Stimulated activated CD8-positive, alpha-beta memory T cell treated with anti-CD3 and anti-CD28 coated beads, Interleukin-4, amount 100 ng/mL, for 48 hours (primary cell): ENCODE measurements around the gene SPDYC.
A peak's percentile ranks its signal among the peaks of the same experiment; 100 is the strongest.

ENCODE experiments used
- DNase-seq: peaks from one replicate; pipeline ENCODE4 v3.0.0-alpha.2; 2020

SPDYC gene

DNA sequence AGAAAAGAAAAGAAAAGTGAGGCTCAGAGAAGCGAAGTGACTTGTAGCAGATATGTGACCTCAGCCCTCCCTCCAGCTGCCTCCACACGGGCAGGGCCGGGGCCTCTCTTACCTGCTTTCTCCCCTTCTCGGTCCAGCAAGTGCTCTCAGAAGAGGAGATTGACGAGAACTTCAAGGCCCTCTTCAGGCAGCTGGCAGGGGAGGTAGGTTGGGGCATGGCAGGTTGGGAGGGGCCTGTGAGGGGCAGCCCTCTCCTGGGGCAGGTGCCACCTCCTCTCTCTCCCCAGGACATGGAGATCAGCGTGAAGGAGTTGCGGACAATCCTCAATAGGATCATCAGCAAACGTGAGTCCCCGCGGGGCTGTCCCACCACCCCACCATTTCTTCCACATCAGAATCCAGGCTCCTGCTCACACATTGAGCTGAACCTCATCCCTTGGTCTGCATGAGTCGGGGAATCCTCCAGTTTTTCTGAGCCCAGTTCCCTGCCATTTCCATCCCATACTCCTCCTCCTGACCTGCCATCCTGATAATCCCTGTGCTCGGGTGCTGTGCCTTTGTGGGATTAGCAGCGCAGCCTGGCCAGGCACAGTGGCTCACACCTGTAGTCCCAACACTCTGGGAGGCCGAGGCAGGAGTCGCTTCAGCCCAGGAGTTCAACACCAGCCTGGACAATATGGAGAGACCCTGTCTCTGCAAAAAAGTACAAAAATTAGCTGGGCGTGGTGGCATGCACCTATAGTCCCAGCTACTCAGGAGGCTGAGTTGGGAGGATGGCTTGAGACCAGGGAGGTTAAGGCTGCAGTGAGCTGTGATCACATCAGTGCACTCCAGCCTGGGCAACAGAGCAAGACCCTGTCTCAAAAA is 38.1 kb downstream of the SPDYC start:
- no peak for DNase-seq

DNA sequence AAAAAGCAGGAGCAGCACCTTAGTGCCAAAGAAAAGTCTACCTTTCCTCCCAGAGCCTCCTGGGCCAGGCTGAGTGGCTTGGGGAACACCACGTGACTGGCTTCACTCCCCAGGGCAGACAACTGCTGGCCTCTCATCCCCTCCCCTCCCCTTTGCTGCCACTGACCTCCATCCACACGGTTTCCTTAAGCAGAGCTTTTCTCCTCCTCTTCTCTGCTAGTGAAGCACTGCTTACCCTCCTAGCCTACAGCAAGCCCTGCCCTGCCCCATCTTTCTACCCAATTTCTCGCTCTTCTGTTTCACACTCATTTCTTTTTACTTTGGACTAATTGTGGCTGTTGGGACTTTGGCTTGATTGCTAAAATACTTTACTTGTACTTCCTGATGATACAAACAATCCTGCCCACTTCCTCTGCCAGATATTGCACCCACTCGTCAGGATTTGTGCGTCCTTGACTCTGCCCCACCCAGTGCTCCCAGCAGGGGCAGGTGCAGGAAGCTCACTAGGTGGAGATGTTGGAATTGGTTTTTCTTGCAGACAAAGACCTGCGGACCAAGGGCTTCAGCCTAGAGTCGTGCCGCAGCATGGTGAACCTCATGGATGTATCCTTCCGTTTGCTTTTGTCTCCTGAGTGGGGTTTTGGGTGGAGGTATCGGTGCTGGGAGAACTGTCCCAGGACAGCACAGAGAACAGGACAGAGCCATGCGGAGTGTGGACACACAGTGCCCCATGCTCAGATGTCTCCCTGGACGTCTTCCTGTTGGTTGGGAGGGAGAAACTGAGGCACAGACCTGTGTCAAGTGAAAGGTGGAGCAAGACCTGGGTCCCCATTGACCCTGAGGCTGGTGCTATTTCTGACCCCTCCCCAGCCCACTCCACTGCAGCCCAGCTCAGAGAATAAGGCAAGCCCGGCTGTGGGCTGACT is 39.0 kb downstream of the SPDYC start:
- no peak for DNase-seq

DNA sequence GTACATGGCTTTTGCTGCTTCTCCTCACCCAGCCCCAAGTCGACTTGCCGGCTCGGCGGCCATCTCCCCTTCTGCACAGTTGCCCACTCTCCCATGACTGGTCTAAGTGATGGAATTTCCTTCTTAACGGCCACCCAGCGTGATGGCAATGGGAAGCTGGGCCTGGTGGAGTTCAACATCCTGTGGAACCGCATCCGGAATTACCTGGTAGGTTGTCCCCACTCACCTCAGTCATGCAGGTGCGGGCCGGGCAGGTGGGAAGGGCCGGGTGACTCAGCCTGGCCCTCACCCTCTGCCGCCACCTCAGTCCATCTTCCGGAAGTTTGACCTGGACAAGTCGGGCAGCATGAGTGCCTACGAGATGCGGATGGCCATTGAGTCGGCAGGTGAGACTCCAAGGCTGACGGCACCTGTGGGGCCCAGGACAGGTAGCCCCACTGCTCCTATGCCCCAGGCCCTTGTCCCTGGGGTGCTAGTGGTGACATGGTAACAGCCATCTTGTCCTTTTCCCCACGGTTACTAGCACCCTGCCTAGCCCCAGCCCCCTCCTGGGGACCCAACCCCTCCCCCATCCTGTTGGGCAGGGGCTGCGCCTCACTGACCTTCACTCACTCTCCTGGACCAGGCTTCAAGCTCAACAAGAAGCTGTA is 39.8 kb downstream of the SPDYC start:
- DNase-seq = no peak

DNA sequence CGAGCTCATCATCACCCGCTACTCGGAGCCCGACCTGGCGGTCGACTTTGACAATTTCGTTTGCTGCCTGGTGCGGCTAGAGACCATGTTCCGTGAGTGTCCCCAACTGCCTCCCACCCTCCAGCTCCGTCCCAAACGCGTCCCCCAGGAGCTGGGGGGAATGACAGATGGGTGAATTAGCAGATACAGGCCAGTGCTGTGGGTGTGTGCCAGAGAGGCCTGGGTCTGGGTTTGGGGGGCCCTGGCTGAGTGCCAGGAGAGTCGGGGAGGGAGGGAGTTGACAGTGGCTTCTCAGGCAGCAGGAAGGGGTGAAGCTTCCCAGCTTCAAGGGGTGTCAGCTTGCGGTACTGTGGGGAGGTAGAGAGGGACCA is 40.3 kb downstream of the SPDYC start:
- no peak for DNase-seq

DNA sequence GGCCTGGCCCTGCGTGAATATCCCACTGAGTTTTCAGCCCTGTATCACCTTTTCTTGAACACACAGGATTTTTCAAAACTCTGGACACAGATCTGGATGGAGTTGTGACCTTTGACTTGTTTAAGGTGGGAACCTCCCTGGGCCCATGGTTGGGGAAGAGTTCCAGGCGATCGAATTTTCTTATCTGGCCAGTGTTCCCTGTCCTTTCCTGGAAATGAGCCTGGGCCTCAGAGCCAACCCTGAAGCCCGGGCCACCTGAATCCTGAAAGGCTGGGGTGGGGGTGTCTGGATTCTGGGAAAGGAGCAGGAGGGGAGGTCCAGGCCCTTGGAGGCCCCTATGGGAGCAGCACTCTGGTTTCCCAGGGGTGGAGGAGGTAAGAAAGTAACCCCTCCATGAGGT is 40.7 kb downstream of the SPDYC start:
- no peak for DNase-seq

DNA sequence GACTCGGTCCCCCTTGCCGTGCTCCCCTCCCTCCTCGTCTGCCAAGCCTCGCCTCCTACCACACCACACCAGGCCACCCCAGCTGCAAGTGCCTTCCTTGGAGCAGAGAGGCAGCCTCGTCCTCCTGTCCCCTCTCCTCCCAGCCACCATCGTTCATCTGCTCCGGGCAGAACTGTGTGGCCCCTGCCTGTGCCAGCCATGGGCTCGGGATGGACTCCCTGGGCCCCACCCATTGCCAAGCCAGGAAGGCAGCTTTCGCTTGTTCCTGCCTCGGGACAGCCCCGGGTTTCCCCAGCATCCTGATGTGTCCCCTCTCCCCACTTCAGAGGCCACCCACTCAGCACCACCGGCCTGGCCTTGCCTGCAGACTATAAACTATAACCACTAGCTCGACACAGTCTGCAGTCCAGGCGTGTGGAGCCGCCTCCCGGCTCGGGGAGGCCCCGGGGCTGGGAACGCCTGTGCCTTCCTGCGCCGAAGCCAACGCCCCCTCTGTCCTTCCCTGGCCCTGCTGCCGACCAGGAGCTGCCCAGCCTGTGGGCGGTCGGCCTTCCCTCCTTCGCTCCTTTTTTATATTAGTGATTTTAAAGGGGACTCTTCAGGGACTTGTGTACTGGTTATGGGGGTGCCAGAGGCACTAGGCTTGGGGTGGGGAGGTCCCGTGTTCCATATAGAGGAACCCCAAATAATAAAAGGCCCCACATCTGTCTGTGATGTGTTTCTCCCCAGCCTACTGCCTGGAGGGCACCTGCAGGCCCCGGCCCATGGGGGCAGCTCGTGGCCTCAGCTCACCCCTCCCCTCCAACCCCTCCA is 41.5 kb downstream of the SPDYC start:
- no peak for DNase-seq

DNA sequence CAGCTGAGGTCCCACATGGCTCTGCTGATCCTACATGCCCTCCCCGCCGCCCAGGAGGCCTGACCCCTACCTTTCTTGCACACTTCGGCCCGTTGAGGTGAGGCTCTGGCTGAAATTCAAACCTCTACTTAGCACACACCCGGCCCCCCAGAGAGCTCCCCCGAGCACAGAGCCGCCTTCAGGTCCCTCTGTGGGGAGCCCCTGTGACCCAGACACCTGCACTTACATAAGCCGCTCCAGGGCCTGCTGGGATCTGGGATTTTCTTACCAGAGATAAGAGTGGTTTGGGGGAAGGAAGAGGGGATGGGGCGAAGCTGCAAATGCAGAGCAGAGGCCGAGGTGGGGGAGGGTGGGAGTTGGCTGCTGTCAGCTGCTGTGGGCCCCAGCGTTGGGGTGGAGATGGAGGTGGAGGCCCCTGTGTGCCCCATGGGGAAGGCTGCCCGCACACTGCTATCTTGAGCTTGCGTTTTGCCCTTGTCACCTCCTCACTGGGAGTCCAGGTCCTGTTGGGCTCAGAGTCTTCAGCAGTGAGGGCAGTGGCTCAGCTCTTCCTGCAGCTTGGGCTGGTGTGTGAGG is 42.3 kb downstream of the SPDYC start:
- no peak for DNase-seq

DNA sequence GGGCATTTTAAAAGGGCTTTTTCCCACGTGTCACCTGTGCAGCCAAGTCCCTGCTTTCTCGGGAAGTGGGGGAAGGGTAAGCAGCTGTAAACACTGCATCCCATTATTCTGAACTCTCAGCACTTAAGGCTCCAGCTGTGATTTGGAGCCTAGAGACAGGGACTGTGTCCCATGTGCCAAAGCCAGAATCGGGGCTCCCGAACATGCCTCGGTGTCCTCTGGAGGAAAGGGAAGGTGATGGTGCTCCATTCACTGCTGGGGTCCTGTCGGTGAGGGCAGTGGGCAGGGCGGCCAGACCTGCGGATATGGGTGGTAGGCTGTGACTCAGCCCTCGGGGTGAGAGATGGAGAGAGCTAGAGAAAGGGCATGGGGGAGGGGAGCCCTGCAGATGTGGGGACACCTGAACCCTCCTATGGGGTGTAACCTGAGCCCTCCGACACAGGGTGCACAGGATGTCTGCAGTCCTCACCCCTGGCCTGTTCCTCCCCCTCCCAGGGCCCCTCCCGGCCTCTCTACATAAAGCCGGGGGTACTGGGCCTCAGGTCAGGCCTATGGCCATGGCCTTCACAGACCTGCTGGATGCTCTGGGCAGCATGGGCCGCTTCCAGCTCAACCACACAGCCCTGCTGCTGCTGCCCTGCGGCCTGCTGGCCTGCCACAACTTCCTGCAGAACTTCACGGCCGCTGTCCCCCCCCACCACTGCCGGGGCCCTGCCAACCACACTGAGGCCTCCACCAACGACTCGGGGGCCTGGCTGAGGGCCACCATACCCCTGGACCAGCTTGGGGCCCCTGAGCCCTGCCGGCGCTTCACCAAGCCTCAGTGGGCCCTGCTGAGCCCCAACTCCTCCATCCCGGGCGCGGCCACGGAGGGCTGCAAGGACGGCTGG is 43.5 kb downstream of the SPDYC start:
- DNase-seq = peak; percentile 53

DNA sequence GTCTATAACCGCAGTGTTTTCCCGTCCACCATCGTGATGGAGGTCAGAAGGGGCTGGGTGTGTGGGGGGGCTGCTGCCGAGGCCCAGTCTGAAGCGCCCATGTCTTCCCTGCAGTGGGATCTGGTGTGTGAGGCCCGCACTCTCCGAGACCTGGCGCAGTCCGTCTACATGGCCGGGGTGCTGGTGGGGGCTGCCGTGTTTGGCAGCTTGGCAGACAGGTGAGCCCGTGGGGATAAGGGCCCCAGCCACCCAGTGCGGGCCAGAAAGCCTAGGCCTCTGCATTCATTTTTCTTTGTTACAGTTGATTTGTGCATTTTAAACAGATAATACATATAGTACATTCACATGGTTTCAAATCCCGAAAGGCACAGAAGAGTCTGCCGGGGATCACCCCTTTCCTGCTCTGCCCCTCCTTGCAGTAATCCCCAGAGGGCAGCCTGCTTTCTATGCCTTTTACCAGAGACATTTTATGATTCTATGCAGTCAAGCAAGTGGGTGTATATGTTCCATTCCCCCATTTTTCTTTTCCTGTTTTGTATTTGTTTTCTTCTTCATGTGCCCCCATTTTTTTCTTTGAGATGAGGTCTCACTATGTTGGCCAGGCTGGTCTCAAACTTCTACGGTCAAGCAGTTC is 44.3 kb downstream of the SPDYC start:
- DNase-seq = no peak

DNA sequence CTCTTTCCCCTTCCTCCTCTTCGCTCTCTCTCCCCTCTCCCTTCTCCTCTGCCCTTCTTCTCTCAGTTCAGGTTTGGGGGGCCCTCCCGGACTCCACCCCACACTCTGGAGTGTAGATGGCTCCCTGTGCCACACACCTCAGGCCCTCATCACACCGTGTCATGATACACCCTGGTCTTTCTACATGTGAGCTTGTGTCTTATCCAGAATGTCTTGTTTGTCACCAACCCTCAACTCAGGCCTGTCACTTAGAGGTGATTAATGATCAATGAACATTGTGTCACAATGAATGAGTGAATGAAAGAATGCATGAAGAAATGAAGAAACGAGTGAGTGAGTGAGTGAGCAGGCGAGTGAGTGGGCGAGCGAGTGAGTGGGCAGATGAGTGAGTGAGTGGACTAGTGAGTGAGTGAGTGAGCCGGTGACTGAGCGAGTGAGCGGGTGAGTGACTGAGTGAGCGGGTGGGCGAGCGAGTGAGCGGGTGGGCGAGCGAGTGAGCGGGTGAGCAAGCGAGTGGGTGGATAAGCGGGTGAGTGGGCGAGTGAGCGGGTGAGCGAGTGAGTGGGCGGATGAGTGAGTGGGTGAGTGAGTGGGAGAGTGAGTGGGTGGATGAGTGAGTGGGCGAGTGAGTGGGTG is 45.5 kb downstream of the SPDYC start:
- peak; percentile 49 for DNase-seq

DNA sequence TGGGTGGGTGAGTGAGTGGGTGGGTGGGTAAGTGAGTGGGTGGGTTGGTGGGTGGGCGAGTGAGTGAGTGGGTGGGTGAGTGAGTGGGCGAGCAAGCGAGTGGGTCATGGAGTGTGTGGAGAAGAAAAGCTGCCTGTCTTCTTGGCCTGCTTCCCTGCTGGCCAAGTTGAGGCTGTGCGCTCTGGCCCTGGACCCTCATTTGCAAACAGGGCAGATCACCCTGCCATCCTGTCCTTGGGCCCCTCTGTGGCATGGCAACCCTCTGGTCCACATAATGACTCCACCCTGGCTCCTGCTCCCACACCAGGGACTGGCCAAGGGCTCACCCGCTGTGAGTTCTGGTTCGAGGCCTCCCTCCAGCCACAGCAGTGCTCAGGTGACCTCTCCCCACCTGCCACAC is 46.8 kb downstream of the SPDYC start:
- no peak for DNase-seq

DNA sequence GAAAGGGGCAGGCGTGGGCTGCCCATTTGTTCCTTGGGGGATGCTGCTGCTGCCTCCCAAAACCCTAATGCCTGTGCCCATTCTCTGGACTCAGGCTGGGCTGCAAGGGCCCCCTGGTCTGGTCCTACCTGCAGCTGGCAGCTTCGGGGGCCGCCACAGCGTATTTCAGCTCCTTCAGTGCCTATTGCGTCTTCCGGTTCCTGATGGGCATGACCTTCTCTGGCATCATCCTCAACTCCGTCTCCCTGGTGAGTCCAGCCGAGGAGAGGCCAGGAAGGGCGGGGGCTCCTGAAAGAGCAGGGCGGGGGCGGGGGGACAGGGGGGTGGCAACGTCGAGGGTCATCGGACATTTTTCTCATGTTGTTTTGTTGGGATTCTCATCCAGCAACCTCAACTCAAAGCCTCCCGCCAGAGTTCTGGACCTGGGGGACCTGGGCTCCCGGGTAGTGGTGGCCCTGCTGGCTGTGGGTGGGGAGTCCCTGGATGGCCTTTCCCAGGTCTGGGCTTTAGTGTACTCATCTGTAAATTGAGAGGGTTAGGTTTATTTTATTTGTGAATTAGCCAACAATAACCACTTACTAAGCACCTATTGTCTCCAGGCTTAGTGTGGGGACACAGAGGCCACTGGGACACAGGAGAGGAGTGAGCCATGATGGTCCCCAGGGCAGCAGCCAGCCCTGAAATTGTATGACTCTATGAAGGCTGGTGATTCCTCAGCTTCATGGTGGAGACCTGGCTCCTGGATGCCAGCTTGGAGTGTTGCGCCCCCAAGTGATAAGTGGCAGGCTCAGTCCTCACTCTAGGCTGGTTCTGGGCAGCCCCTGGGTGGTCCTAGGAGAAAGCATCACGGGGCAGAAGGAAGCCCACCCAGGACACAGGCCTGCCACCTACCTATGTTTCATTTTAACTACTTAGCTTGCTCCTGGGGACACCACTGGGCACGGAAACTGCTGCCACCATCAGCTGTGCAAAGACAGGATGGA is 47.7 kb downstream of the SPDYC start:
- no peak for DNase-seq

DNA sequence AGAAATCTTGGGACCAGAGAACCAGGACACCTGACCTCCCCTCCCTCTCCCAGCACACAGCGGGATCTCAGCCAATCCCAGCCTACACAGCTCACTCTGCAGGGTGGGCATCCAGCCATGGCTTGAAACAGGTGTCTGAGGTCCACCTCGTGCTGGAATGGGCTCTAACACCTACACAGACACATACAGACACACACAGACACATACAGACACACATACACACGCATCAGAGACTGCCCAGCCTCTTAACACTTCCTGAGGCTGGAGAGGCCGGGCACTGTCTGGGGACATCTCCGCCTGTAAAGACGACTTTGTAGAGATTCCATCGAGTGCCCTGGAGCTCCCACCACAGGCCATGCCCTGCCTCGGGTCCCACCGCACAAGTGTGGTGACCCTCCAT is 48.4 kb downstream of the SPDYC start:
- DNase-seq = no peak

DNA sequence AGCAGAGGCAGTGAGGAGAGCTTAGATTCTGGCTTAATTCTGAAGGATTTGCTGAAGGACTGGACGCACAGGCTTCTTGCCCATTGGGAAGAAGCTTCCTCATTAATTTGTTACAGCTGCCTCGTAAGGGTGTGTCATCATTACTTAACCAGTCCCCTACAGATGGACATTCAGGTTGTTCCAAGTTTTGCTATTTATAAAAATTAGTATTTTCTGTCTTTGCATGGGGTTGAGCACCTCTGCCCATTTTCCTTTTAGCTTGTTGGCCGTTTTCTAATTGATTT is 49.8 kb downstream of the SPDYC start:
- DNase-seq = no peak

DNA sequence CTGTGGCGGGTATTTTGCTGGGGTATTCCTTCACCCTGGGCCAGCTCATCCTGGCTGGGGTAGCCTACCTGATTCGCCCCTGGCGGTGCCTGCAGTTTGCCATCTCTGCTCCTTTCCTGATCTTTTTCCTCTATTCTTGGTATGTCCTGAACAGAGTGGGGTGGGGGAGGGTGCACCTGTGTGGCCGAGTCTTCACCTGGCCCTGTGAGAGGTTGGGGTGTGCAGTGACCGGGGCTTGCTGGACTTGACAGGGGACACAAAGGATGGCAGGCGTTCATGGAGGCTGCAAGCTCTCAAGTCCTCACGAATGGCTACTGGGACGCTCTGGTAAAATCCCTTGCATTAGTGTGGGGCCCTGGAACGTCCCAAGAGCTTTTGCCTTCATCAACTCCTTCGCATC is 51.0 kb downstream of the SPDYC start:
- no peak for DNase-seq
